Neural cell (in vitro differentiated cells): ENCODE data around the gene HPS5. TPM values are rescaled to one million over a fixed set of nuclear protein-coding genes. Genes with fewer than 3 reads are reported as not detected.

Experiments used
- H2AFZ ChIP-seq: fragments of 200-600, 300-800 bp; sonication (generic), shearing (Covaris generic); 2 replicates; pipeline ENCODE4 v1.6.0; 2014; ENCODE audit warnings: low read depth, mild to moderate bottlenecking, antibody characterized with exemption, low read length, moderate library complexity
- H3F3A ChIP-seq: fragments of 200-600 bp; shearing (Covaris generic); 2 replicates; pipeline ENCODE4 v1.6.1; 2016; ENCODE audit warnings: mild to moderate bottlenecking, moderate library complexity, mixed read lengths, antibody characterized with exemption, low read length; ENCODE audit not compliant: insufficient read depth, poor library complexity, severe bottlenecking
- H3K27ac ChIP-seq: fragments of 200-600, 300-800 bp; sonication (generic), shearing (Covaris generic); 2 replicates; pipeline ENCODE4 v1.5.1; 2014; ENCODE audit warnings: mild to moderate bottlenecking, low read length, moderate library complexity
- H3K27me3 ChIP-seq: fragments of 300-800, 200-600 bp; sonication (generic), shearing (Covaris generic); 2 replicates; pipeline ENCODE4 v1.6.0; 2014; ENCODE audit warnings: mild to moderate bottlenecking, low read depth, low read length, moderate library complexity; ENCODE audit not compliant: insufficient read depth
- H3K36me3 ChIP-seq: fragments of 300-800, 200-600 bp; sonication (generic), shearing (Covaris generic); 2 replicates; pipeline ENCODE4 v1.5.1; 2014; ENCODE audit warnings: mild to moderate bottlenecking, antibody characterized with exemption, low read length, moderate library complexity; ENCODE audit not compliant: insufficient read depth
- H3K4me2 ChIP-seq: fragments of 300-800, 200-600 bp; sonication (generic), shearing (Covaris generic); 2 replicates; pipeline ENCODE4 v1.6.0; 2014; ENCODE audit warnings: mild to moderate bottlenecking, low read length
- H3K4me3 ChIP-seq: fragments of 300-800, 200-600 bp; sonication (generic), shearing (Covaris generic); 2 replicates; pipeline ENCODE4 v1.5.1; 2014; ENCODE audit warnings: mild to moderate bottlenecking, low read length, moderate library complexity
- H3K79me2 ChIP-seq: fragments of 200-600 bp; shearing (Covaris generic); replicated peaks from 2 replicates; pipeline ENCODE4 v1.6.0; 2014; ENCODE audit warnings: mild to moderate bottlenecking, low read length, moderate library complexity; ENCODE audit not compliant: insufficient read depth
- H3K9ac ChIP-seq: fragments of 300-800, 200-600 bp; sonication (generic), shearing (Covaris generic); 2 replicates; pipeline ENCODE4 v1.6.1; 2016; ENCODE audit warnings: mild to moderate bottlenecking, low read length, mixed read lengths
- H3K9me2 ChIP-seq: fragments of 200-600 bp; shearing (Covaris generic); 2 replicates; pipeline ENCODE4 v1.6.1; 2016; ENCODE audit warnings: mild to moderate bottlenecking, low read length, mixed read lengths; ENCODE audit not compliant: insufficient read depth
- H3K9me3 ChIP-seq: fragments of 200-600, 300-800 bp; sonication (generic), shearing (Covaris generic); 2 replicates; pipeline ENCODE4 v1.6.1; 2016; ENCODE audit warnings: mild to moderate bottlenecking, mixed run types, low read length, moderate library complexity, mixed read lengths
- H4K20me1 ChIP-seq: fragments of 200-600 bp; shearing (Covaris generic); 2 replicates; pipeline ENCODE4 v1.6.1; 2016; ENCODE audit warnings: mild to moderate bottlenecking, mixed run types; ENCODE audit not compliant: insufficient read depth
- EP300 ChIP-seq: fragments of 450-650 bp; conservative IDR thresholded peaks from 2 replicates; pipeline ENCODE4 v1.6.1; 2014; ENCODE audit warnings: antibody characterized with exemption, mild to moderate bottlenecking, moderate library complexity; ENCODE audit not compliant: poor library complexity, severe bottlenecking
- EZH2 ChIP-seq: fragments of 200-600, 300-800 bp; shearing (Covaris generic), sonication (generic); IDR thresholded peaks from 2 replicates; pipeline ENCODE4 v1.6.1; 2014; ENCODE audit warnings: antibody characterized with exemption, low read length, borderline replicate concordance, mild to moderate bottlenecking; ENCODE audit not compliant: insufficient read depth, poor library complexity, severe bottlenecking
- MXI1 ChIP-seq: fragments of 450-650 bp; conservative IDR thresholded peaks from 2 replicates; pipeline ENCODE4 v1.6.1; 2014; ENCODE audit warnings: antibody characterized with exemption, mild to moderate bottlenecking; ENCODE audit not compliant: poor library complexity, severe bottlenecking
- POLR2AphosphoS5 ChIP-seq: IDR thresholded peaks from 2 replicates; pipeline ENCODE4 v1.6.1; 2012
- RAD21 ChIP-seq: fragments of 450-650 bp; conservative IDR thresholded peaks from 2 replicates; pipeline ENCODE4 v1.6.1; 2014; ENCODE audit warnings: antibody characterized with exemption, mild to moderate bottlenecking, moderate library complexity
- SMC3 ChIP-seq: fragments of 450-650 bp; conservative IDR thresholded peaks from 2 replicates; pipeline ENCODE4 v1.6.1; 2014; ENCODE audit warnings: antibody characterized with exemption, mild to moderate bottlenecking, moderate library complexity; ENCODE audit not compliant: poor library complexity
- TAF1 ChIP-seq: IDR thresholded peaks from 2 replicates; pipeline ENCODE4 v1.6.1; 2012; ENCODE audit warnings: low read depth
- polyA plus RNA-seq: library from polyadenylated mRNA; depleted of rRNA; stranded (reverse); fragments of >200 nt; gene quantifications from 2 replicates; pipeline ENCODE4 v1.2.3, GENCODE V29; 2014
- TF ChIP-seq, protein P1 (sequence below): IDR thresholded peaks from 2 replicates; pipeline ENCODE4 v1.6.1; 2012; ENCODE audit warnings: borderline replicate concordance
- TF ChIP-seq, protein P2 (sequence below): fragments of 450-650 bp; IDR thresholded peaks from 2 replicates; pipeline ENCODE4 v1.5.1; 2014; ENCODE audit warnings: antibody characterized with exemption, mild to moderate bottlenecking, moderate library complexity; ENCODE audit not compliant: poor library complexity, severe bottlenecking

The HPS5 gene
- polyA plus RNA-seq, 1 donor from 2014 or later = 28.5 TPM

DNA sequence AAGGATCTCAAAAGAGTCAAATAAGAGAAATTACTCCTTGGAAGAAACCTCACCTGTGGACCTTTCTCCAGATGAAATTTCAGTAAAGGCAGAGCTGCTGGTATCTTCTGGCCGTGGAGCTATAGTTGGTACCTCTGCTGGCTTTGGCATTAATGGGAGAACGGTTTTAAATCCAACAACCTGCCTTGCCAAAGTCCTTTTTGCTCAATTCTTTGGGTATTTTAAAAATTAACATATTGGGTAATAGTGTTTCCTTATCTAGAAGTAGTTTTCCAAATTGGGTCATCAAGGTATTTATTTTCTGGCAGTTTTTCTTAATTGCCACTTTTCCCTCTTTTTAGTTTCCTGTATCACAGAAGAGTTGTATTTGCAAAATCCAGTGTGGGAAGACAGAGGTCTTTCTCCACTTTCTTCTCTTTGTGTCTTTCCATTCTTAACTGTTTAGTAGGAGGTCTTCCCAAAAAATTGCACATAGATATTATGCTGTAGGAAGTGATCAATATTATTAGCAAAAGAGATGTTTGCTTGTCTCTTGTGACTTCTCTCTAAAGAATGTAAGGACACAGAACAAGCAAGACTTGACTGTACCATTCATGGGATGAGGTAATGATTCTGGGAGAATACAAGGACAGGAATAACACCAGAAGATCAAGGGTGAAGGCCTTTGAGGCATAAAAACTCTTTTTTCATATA, 85.1 kb downstream of the HPS5 start, which contains the start of gene SAA4:
Gene SAA4 (minus strand): TSS at position 139 of the 693 bp plus-strand sequence. CDS start 876 bp downstream, outside the sequence.
- Histone ChIP-seq H3K9me3 (no peaks in the 10 kb centered on the region), H3K4me2 (no peak within 1 kb of the TSS), H3K27ac (no peak within 1 kb of the TSS), H3K79me2 (no peaks in the 10 kb centered on the region), H2AFZ (no peak within 1 kb of the TSS), H3K27me3 (no peaks in the 10 kb centered on the region), H3K9ac (no peak within 1 kb of the TSS), H3F3A (no peaks in the 10 kb centered on the region), H3K36me3 (no peaks in the 10 kb centered on the region), H4K20me1 (no peaks in the 10 kb centered on the region), H3K4me3 (no peak within 1 kb of the TSS), H3K9me2 (no peaks in the 10 kb centered on the region)
- TF ChIP-seq SMC3 (no peak), EZH2 (no peak), TAF1 (no peak), MXI1 (no peak), POLR2AphosphoS5 (no peak), EP300 (no peak), RAD21 (no peak)
- TF ChIP-seq, protein P1, sequence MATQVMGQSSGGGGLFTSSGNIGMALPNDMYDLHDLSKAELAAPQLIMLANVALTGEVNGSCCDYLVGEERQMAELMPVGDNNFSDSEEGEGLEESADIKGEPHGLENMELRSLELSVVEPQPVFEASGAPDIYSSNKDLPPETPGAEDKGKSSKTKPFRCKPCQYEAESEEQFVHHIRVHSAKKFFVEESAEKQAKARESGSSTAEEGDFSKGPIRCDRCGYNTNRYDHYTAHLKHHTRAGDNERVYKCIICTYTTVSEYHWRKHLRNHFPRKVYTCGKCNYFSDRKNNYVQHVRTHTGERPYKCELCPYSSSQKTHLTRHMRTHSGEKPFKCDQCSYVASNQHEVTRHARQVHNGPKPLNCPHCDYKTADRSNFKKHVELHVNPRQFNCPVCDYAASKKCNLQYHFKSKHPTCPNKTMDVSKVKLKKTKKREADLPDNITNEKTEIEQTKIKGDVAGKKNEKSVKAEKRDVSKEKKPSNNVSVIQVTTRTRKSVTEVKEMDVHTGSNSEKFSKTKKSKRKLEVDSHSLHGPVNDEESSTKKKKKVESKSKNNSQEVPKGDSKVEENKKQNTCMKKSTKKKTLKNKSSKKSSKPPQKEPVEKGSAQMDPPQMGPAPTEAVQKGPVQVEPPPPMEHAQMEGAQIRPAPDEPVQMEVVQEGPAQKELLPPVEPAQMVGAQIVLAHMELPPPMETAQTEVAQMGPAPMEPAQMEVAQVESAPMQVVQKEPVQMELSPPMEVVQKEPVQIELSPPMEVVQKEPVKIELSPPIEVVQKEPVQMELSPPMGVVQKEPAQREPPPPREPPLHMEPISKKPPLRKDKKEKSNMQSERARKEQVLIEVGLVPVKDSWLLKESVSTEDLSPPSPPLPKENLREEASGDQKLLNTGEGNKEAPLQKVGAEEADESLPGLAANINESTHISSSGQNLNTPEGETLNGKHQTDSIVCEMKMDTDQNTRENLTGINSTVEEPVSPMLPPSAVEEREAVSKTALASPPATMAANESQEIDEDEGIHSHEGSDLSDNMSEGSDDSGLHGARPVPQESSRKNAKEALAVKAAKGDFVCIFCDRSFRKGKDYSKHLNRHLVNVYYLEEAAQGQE = no peak
- TF ChIP-seq, protein P2, sequence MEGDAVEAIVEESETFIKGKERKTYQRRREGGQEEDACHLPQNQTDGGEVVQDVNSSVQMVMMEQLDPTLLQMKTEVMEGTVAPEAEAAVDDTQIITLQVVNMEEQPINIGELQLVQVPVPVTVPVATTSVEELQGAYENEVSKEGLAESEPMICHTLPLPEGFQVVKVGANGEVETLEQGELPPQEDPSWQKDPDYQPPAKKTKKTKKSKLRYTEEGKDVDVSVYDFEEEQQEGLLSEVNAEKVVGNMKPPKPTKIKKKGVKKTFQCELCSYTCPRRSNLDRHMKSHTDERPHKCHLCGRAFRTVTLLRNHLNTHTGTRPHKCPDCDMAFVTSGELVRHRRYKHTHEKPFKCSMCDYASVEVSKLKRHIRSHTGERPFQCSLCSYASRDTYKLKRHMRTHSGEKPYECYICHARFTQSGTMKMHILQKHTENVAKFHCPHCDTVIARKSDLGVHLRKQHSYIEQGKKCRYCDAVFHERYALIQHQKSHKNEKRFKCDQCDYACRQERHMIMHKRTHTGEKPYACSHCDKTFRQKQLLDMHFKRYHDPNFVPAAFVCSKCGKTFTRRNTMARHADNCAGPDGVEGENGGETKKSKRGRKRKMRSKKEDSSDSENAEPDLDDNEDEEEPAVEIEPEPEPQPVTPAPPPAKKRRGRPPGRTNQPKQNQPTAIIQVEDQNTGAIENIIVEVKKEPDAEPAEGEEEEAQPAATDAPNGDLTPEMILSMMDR = no peak

DNA sequence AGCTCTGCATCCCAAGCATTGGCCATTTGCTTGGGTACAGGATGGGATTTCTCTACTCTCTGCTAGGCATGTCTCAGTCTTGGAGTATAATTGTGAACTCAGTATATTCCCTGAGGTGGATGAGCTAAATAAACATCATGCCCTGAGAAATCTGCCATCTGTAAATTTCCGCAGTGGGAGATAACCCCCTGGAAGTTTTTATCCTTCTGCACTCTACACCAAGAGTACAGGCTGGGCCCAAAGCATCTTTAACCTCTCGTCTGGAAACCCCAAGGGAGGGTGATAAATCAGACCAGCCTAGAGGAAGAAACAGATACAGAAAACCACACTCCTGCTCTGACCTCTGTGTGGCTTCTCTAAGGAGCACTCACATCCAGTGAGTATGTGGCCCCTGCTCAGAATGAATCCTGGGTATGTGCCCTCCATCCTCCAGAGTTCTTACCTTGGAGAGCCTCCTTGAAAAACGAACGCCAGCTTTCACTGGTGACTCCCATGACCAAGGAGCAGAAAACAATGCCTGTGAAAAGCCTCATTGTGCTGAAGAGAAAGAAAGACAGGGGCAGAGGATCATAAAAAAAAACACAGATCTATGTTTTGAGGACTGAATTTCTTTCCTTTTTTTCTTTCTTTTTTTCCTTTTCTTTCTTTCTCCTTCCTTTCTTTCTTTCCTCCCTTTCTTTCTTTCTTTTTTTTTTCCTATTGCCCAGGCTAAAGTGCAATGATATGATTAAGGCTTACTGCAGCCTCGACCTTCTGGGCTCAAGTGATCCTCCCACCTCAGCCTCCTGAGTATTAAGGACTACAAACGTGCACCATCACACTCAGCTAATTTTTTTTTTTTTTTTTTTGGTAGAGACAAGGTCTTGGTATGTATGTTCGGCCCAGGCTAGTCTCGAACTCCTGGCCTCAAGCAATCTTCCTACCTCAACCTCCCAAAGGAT, 86.3 kb downstream of the HPS5 start:
- no peak for TF ChIP-seq MXI1
- no peak for TF ChIP-seq EZH2
- no peak for TF ChIP-seq TAF1
- TF ChIP-seq, protein P1 = no peak
- no peak for TF ChIP-seq RAD21
- no peak for TF ChIP-seq SMC3
- TF ChIP-seq, protein P2 = no peak
- TF ChIP-seq POLR2AphosphoS5 = no peak
- no peak for TF ChIP-seq EP300
- Histone ChIP-seq H3K36me3 (no peaks in the 10 kb centered on the region), H3K79me2 (no peaks in the 10 kb centered on the region), H3F3A (no peaks in the 10 kb centered on the region), H3K9ac (no peak overlapping the region), H2AFZ (no peak overlapping the region), H3K4me2 (no peak overlapping the region), H3K9me2 (no peaks in the 10 kb centered on the region), H3K4me3 (no peak overlapping the region), H4K20me1 (no peaks in the 10 kb centered on the region), H3K27me3 (no peaks in the 10 kb centered on the region), H3K9me3 (no peaks in the 10 kb centered on the region), H3K27ac (no peak overlapping the region)
